HepG2 (cell line): ENCODE measurements around the gene ABHD2. TPM values are rescaled to one million over a fixed set of nuclear protein-coding genes. Genes with fewer than 3 reads are reported as not detected.

ENCODE experiments used
- BCL6 ChIP-seq: IDR thresholded peaks from 2 replicates; pipeline ENCODE4 v1.6.1; 2016; ENCODE audit warnings: missing genetic modification reagents, missing compliant biosample characterization
- FOXA3 ChIP-seq: IDR thresholded peaks from 2 replicates; pipeline ENCODE4 v1.6.1; 2016; ENCODE audit warnings: missing genetic modification reagents, missing compliant biosample characterization
- JUNB ChIP-seq: sonication (generic); formaldehyde crosslinking; IDR thresholded peaks from 2 replicates; pipeline ENCODE4 v1.8.0; 2022; ENCODE audit warnings: missing genetic modification reagents, mild to moderate bottlenecking, borderline replicate concordance
- MIER2 ChIP-seq: IDR thresholded peaks from 2 replicates; pipeline ENCODE4 v1.6.1; 2016; ENCODE audit warnings: missing biosample characterization, missing genetic modification reagents
- SP4 ChIP-seq: sonication (generic); formaldehyde crosslinking; IDR thresholded peaks from 2 replicates; pipeline ENCODE4 v1.8.1; 2023; ENCODE audit warnings: mild to moderate bottlenecking, missing genetic modification reagents
- SRSF1 ChIP-seq: fragments of 200-400 bp; formaldehyde crosslinking; optimal IDR thresholded peaks from 2 replicates; pipeline ENCODE3; 2017; ENCODE audit warnings: mild to moderate bottlenecking, low read depth, low read length, moderate library complexity
- TBL1XR1 ChIP-seq: fragments of 150-350 bp; IDR thresholded peaks from 2 replicates; pipeline ENCODE4 v1.6.1; 2014; ENCODE audit warnings: borderline replicate concordance, low read length; ENCODE audit not compliant: partially characterized antibody
- ZNF441 ChIP-seq: sonication (generic); formaldehyde crosslinking; IDR thresholded peaks from 2 replicates; pipeline ENCODE4 v1.7.0; 2021; ENCODE audit warnings: missing genetic modification reagents, borderline replicate concordance
- ZNF746 ChIP-seq: sonication (generic); formaldehyde crosslinking; IDR thresholded peaks from 2 replicates; pipeline ENCODE4 v1.8.0; 2022; ENCODE audit warnings: mild to moderate bottlenecking, missing genetic modification reagents
- polyA plus RNA-seq, 8 experiments: library from polyadenylated mRNA; depleted of rRNA in 3 of 8; stranded (reverse) in 7 of 8; unstranded in 1 of 8; fragments of >200 nt; fragmentation: Illumina TruSeq in 4 of 8; extraction: Trizol in 4 of 8; gene quantifications; 2 replicates each; pipeline versions ENCODE4 v1.2.1 to v1.2.3, GENCODE V29; 2011 to 2016; ENCODE audit warnings: low read depth in 4 of 8, missing spikeins in 1 of 8, mixed read lengths in 1 of 8; ENCODE audit not compliant: insufficient read depth in 1 of 8
- total RNA-seq, 5 experiments: library from RNA; depleted of rRNA; stranded (reverse); fragments of >200 nt; fragmentation: Illumina TruSeq; extraction: Trizol; gene quantifications; 2 replicates each; pipeline ENCODE4 v1.2.3, GENCODE V29; 2016; ENCODE audit warnings: low read depth in 1 of 5
- TF ChIP-seq, protein P1 (sequence below): sonication (generic); formaldehyde crosslinking; IDR thresholded peaks from 2 replicates; pipeline ENCODE4 v1.4.0; 2020; ENCODE audit warnings: missing genetic modification reagents
- TF ChIP-seq, protein P2 (sequence below): sonication (generic); formaldehyde crosslinking; IDR thresholded peaks from 2 replicates; pipeline ENCODE4 v1.4.0; 2020; ENCODE audit warnings: missing genetic modification reagents
- TF ChIP-seq, protein P3 (sequence below): sonication (generic); formaldehyde crosslinking; IDR thresholded peaks from 2 replicates; pipeline ENCODE4 v1.4.0; 2020; ENCODE audit warnings: missing genetic modification reagents
- TF ChIP-seq, protein P4 (sequence below): sonication (generic); formaldehyde crosslinking; IDR thresholded peaks from 2 replicates; pipeline ENCODE4 v1.8.0; 2022; ENCODE audit warnings: low read depth, missing genetic modification reagents
- TF ChIP-seq, protein P5 (sequence below): sonication (generic); formaldehyde crosslinking; IDR thresholded peaks from 2 replicates; pipeline ENCODE4 v1.5.1; 2020; ENCODE audit warnings: missing genetic modification reagents, mild to moderate bottlenecking, borderline replicate concordance
- TF ChIP-seq, protein P6 (sequence below): sonication (generic); formaldehyde crosslinking; IDR thresholded peaks from 2 replicates; pipeline ENCODE4 v1.8.0; 2022; ENCODE audit warnings: missing genetic modification reagents, mild to moderate bottlenecking, borderline replicate concordance

The ABHD2 gene
- total and polyA plus RNA-seq, 2 of the 13 experiments (the other 11 are each of a cell fraction or from before 2014, with no cell fraction given): 14.8 to 22.4 TPM

DNA sequence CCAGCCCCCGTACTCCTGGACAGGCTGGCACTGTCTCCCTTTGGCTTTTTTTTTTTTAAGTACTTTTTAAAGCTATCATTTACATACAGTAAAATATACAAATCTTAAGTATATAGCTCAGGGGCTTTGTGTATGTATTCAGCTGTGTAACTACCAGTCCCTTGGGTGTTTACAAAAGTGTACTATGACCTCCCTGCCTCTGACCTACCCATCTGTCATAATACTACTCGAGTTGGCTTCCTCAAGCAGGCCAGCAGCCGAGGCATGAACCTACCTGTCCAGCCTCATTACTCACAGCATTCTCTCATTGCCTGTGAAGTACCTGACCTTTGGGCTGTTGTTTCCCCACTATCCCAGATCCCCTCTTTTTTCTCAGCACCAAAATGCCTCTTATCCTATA, 33.2 kb downstream of the ABHD2 start (continued):
- TF ChIP-seq, protein P1, sequence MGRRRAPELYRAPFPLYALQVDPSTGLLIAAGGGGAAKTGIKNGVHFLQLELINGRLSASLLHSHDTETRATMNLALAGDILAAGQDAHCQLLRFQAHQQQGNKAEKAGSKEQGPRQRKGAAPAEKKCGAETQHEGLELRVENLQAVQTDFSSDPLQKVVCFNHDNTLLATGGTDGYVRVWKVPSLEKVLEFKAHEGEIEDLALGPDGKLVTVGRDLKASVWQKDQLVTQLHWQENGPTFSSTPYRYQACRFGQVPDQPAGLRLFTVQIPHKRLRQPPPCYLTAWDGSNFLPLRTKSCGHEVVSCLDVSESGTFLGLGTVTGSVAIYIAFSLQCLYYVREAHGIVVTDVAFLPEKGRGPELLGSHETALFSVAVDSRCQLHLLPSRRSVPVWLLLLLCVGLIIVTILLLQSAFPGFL (CRISPR knock-in tag): no peak
- TF ChIP-seq JUNB (CRISPR knock-in tag) (no peak), ZNF441 (no peak), ZNF746 (CRISPR knock-in tag) (no peak), SRSF1 (no peak), BCL6 (CRISPR knock-in tag) (no peak), FOXA3 (peak; percentile 98), MIER2 (CRISPR knock-in tag) (no peak), TBL1XR1 (peak; percentile 55), SP4 (CRISPR knock-in tag) (no peak)
- TF ChIP-seq, protein P2, sequence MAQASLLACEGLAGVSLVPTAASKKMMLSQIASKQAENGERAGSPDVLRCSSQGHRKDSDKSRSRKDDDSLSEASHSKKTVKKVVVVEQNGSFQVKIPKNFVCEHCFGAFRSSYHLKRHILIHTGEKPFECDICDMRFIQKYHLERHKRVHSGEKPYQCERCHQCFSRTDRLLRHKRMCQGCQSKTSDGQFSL: no peak
- TF ChIP-seq, protein P3, sequence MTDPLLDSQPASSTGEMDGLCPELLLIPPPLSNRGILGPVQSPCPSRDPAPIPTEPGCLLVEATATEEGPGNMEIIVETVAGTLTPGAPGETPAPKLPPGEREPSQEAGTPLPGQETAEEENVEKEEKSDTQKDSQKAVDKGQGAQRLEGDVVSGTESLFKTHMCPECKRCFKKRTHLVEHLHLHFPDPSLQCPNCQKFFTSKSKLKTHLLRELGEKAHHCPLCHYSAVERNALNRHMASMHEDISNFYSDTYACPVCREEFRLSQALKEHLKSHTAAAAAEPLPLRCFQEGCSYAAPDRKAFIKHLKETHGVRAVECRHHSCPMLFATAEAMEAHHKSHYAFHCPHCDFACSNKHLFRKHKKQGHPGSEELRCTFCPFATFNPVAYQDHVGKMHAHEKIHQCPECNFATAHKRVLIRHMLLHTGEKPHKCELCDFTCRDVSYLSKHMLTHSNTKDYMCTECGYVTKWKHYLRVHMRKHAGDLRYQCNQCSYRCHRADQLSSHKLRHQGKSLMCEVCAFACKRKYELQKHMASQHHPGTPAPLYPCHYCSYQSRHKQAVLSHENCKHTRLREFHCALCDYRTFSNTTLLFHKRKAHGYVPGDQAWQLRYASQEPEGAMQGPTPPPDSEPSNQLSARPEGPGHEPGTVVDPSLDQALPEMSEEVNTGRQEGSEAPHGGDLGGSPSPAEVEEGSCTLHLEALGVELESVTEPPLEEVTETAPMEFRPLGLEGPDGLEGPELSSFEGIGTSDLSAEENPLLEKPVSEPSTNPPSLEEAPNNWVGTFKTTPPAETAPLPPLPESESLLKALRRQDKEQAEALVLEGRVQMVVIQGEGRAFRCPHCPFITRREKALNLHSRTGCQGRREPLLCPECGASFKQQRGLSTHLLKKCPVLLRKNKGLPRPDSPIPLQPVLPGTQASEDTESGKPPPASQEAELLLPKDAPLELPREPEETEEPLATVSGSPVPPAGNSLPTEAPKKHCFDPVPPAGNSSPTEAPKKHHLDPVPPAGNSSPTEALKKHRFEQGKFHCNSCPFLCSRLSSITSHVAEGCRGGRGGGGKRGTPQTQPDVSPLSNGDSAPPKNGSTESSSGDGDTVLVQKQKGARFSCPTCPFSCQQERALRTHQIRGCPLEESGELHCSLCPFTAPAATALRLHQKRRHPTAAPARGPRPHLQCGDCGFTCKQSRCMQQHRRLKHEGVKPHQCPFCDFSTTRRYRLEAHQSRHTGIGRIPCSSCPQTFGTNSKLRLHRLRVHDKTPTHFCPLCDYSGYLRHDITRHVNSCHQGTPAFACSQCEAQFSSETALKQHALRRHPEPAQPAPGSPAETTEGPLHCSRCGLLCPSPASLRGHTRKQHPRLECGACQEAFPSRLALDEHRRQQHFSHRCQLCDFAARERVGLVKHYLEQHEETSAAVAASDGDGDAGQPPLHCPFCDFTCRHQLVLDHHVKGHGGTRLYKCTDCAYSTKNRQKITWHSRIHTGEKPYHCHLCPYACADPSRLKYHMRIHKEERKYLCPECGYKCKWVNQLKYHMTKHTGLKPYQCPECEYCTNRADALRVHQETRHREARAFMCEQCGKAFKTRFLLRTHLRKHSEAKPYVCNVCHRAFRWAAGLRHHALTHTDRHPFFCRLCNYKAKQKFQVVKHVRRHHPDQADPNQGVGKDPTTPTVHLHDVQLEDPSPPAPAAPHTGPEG (CRISPR knock-in tag): no peak
- TF ChIP-seq, protein P4, sequence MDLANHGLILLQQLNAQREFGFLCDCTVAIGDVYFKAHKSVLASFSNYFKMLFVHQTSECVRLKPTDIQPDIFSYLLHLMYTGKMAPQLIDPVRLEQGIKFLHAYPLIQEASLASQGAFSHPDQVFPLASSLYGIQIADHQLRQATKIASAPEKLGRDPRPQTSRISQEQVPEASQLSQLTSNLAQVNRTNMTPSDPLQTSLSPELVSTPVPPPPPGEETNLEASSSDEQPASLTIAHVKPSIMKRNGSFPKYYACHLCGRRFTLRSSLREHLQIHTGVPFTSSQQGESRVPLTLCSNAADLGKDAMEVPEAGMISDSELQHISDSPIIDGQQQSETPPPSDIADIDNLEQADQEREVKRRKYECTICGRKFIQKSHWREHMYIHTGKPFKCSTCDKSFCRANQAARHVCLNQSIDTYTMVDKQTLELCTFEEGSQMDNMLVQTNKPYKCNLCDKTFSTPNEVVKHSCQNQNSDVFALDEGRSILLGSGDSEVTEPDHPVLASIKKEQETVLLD (CRISPR knock-in tag): no peak
- TF ChIP-seq, protein P5, sequence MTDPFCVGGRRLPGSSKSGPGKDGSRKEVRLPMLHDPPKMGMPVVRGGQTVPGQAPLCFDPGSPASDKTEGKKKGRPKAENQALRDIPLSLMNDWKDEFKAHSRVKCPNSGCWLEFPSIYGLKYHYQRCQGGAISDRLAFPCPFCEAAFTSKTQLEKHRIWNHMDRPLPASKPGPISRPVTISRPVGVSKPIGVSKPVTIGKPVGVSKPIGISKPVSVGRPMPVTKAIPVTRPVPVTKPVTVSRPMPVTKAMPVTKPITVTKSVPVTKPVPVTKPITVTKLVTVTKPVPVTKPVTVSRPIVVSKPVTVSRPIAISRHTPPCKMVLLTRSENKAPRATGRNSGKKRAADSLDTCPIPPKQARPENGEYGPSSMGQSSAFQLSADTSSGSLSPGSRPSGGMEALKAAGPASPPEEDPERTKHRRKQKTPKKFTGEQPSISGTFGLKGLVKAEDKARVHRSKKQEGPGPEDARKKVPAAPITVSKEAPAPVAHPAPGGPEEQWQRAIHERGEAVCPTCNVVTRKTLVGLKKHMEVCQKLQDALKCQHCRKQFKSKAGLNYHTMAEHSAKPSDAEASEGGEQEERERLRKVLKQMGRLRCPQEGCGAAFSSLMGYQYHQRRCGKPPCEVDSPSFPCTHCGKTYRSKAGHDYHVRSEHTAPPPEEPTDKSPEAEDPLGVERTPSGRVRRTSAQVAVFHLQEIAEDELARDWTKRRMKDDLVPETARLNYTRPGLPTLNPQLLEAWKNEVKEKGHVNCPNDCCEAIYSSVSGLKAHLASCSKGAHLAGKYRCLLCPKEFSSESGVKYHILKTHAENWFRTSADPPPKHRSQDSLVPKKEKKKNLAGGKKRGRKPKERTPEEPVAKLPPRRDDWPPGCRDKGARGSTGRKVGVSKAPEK (CRISPR knock-in tag): no peak
- TF ChIP-seq, protein P6, sequence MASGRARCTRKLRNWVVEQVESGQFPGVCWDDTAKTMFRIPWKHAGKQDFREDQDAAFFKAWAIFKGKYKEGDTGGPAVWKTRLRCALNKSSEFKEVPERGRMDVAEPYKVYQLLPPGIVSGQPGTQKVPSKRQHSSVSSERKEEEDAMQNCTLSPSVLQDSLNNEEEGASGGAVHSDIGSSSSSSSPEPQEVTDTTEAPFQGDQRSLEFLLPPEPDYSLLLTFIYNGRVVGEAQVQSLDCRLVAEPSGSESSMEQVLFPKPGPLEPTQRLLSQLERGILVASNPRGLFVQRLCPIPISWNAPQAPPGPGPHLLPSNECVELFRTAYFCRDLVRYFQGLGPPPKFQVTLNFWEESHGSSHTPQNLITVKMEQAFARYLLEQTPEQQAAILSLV: no peak
